Measurements from ENCODE around the gene KLHL12.

DNA sequence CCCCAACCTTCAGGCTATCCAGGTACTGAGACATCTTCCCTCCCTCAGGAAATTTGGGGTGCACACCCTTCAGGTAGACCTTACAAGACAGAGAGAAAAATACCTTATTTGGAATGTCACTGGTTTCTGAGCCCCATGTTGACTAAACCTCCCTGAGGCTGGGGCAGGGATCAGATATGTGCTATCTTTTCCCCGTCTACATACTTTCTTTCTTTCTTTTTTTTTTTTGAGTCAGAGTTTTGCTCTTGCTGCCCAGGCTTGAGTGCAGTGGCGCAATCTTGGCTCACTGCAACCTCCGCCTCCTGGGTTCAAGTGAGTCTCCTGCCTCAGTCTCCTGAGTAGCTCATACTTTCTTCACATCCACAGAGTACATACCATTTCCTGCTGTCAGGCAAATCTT is 38.4 kb upstream of the KLHL12 start:
- TF ChIP-seq CTCF (IDR thresholded peaks at IDR 0.05) = no peak
- TF ChIP-seq POLR2A (IDR thresholded peaks at IDR 0.05) = no peak
- TF ChIP-seq POLR2AphosphoS5 (IDR thresholded peaks at IDR 0.05) = no peak
- no peak for TF ChIP-seq EP300 (IDR thresholded peaks at IDR 0.05)

Measured in stomach (tissue), 4 donors.